NB4 (cell line): ENCODE results near the gene TNFRSF1A.

Source experiments
- CTCF ChIP-seq: IDR thresholded peaks from one replicate; pipeline ENCODE4 v1.5.1; 2012; ENCODE audit warnings: low read depth, low read length
- POLR2A ChIP-seq: IDR thresholded peaks from 2 replicates; pipeline ENCODE4 v1.6.1; 2011; ENCODE audit warnings: mild to moderate bottlenecking; ENCODE audit not compliant: insufficient read length; ENCODE audit errors: extremely low read depth

GRCh38 chr12:6380141-6381121 lies 38.6 kb upstream of the TNFRSF1A start:
- TF ChIP-seq CTCF: no peak
- no peak for TF ChIP-seq POLR2A
